Liver (tissue), 9 donors: ENCODE measurements around the gene RAMP3. TPM values are rescaled to one million over a fixed set of nuclear protein-coding genes. Genes with fewer than 3 reads are reported as not detected.

Source experiments
- DNase-seq: peaks from one replicate; pipeline ENCODE4 v3.0.0-alpha.2; 2017; ENCODE audit warnings: low spot score
- H3K27ac ChIP-seq, 2 donors: one replicate each; pipeline ENCODE4 v1.7.0; 2013; ENCODE audit warnings: inconsistent platforms in 2 of 2, low read length in 2 of 2, control low read depth in 1 of 2, low read depth in 1 of 2, mild to moderate bottlenecking in 1 of 2
- H3K27me3 ChIP-seq, 4 donors: one replicate each; pipeline versions ENCODE4 v1.6.1 to v1.7.0; 2013; ENCODE audit warnings: low read length in 3 of 4, inconsistent platforms in 1 of 4, mild to moderate bottlenecking in 1 of 4, moderate library complexity in 1 of 4; ENCODE audit not compliant: control insufficient read depth in 4 of 4, insufficient read depth in 4 of 4
- H3K36me3 ChIP-seq, 4 donors: one replicate each; pipeline versions ENCODE4 v1.6.1 to v1.7.0; 2013; ENCODE audit warnings: low read length in 3 of 4, mild to moderate bottlenecking in 3 of 4, low read depth in 1 of 4, moderate library complexity in 1 of 4; ENCODE audit not compliant: control insufficient read depth in 4 of 4, insufficient read depth in 3 of 4
- H3K4me1 ChIP-seq, 4 donors: one replicate each; pipeline versions ENCODE4 v1.6.1 to v1.7.0; 2013; ENCODE audit warnings: low read length in 3 of 4, mild to moderate bottlenecking in 3 of 4, moderate library complexity in 1 of 4; ENCODE audit not compliant: control insufficient read depth in 4 of 4, insufficient read depth in 4 of 4
- H3K4me3 ChIP-seq, 3 donors: one replicate each; pipeline versions ENCODE4 v1.6.1 to v1.7.0; 2013; ENCODE audit warnings: low read length in 3 of 3, control low read depth in 1 of 3, low read depth in 1 of 3, mild to moderate bottlenecking in 1 of 3
- H3K9ac ChIP-seq, 2 donors: one replicate each; pipeline ENCODE4 v1.7.0; 2013; ENCODE audit warnings: low read length in 2 of 2, mild to moderate bottlenecking in 2 of 2, moderate library complexity in 2 of 2, control low read depth in 1 of 2, low read depth in 1 of 2
- H3K9me3 ChIP-seq, 4 donors: one replicate each; pipeline versions ENCODE4 v1.6.1 to v1.7.0; 2013; ENCODE audit warnings: low read length in 3 of 4; ENCODE audit not compliant: control insufficient read depth in 4 of 4
- ATF3 ChIP-seq: IDR thresholded peaks from 2 replicates; pipeline ENCODE4 v1.6.1; 2016; ENCODE audit warnings: antibody characterized with exemption
- CTCF ChIP-seq: fragments of 150-350 bp; IDR thresholded peaks from 2 replicates; pipeline ENCODE4 v1.5.1; 2017; ENCODE audit warnings: improper control_type of control experiment, low read depth, low read length; ENCODE audit not compliant: missing input control
- EGR1 ChIP-seq, 2 donors: IDR thresholded peaks; 2 replicates each; pipeline ENCODE4 v1.6.1; 2016 to 2018; ENCODE audit warnings: antibody characterized with exemption in 2 of 2, low read depth in 2 of 2
- FOXA1 ChIP-seq: IDR thresholded peaks from 2 replicates; pipeline ENCODE4 v1.6.1; 2016; ENCODE audit warnings: antibody characterized with exemption
- FOXA2 ChIP-seq: IDR thresholded peaks from 2 replicates; pipeline ENCODE4 v1.6.1; 2016; ENCODE audit warnings: antibody characterized with exemption
- GABPA ChIP-seq, 2 donors: IDR thresholded peaks in 1 of 2; conservative IDR thresholded peaks in 1 of 2; 2 replicates each; pipeline ENCODE4 v1.6.1; 2016; ENCODE audit warnings: antibody characterized with exemption in 2 of 2, mild to moderate bottlenecking in 1 of 2, moderate library complexity in 1 of 2
- HNF4A ChIP-seq, 2 donors: conservative IDR thresholded peaks; 2 replicates each; pipeline ENCODE4 v1.6.1; 2016; ENCODE audit warnings: antibody characterized with exemption in 2 of 2, mild to moderate bottlenecking in 2 of 2
- HNF4G ChIP-seq: IDR thresholded peaks from 2 replicates; pipeline ENCODE4 v1.6.1; 2016; ENCODE audit warnings: antibody characterized with exemption
- JUND ChIP-seq, 2 donors: IDR thresholded peaks; 2 replicates each; pipeline ENCODE4 v1.6.1; 2016; ENCODE audit warnings: antibody characterized with exemption in 2 of 2
- MAX ChIP-seq: IDR thresholded peaks from 2 replicates; pipeline ENCODE4 v1.6.1; 2016; ENCODE audit warnings: antibody characterized with exemption
- NR2F2 ChIP-seq: IDR thresholded peaks from 2 replicates; pipeline ENCODE4 v1.6.1; 2016; ENCODE audit warnings: antibody characterized with exemption
- RAD21 ChIP-seq, 2 donors: IDR thresholded peaks; 2 replicates each; pipeline ENCODE4 v1.6.1; 2016; ENCODE audit warnings: antibody characterized with exemption in 2 of 2, mild to moderate bottlenecking in 2 of 2
- REST ChIP-seq: IDR thresholded peaks from 2 replicates; pipeline ENCODE4 v1.6.1; 2016; ENCODE audit warnings: antibody characterized with exemption, mild to moderate bottlenecking
- RXRA ChIP-seq, 2 donors: IDR thresholded peaks; 2 replicates each; pipeline ENCODE4 v1.6.1; 2017 to 2018; ENCODE audit warnings: antibody characterized with exemption in 2 of 2, mild to moderate bottlenecking in 1 of 2
- SP1 ChIP-seq: IDR thresholded peaks from 2 replicates; pipeline ENCODE4 v1.6.1; 2018; ENCODE audit warnings: antibody characterized with exemption, mild to moderate bottlenecking
- TAF1 ChIP-seq: conservative IDR thresholded peaks from 2 replicates; pipeline ENCODE4 v1.6.1; 2016; ENCODE audit warnings: antibody characterized with exemption, mild to moderate bottlenecking
- YY1 ChIP-seq: IDR thresholded peaks from 2 replicates; pipeline ENCODE4 v1.6.1; 2016; ENCODE audit warnings: antibody characterized with exemption, mild to moderate bottlenecking
- WGBS: extraction: QIAGEN DNeasy Blood & Tissue Kit; methylation state at CpG from one replicate; pipeline ENCODE4 v1.1.7; 2013; 5-methylcytosine and 5-hydroxymethylcytosine counted together
- polyA plus RNA-seq, 2 donors: library from polyadenylated mRNA; stranded (reverse) in 1 of 2; unstranded in 1 of 2; fragments of 200-250 nt in 1 of 2; fragments of >200 nt in 1 of 2; fragmentation: Nextera tagmentation in 1 of 2; extraction: Ambion mirVana in 1 of 2; gene quantifications; one replicate each; pipeline versions ENCODE4 v1.2.1 to v1.2.3, GENCODE V29; 2013 to 2015
- total RNA-seq, 2 donors: library from RNA; depleted of rRNA; stranded (reverse); fragments of >200 nt; gene quantifications; one replicate each; pipeline ENCODE4 v1.2.3, GENCODE V29; 2014
- donor health status: healthy.
- donor health status: healthy.
- donor health status: healthy.
- donor health status: healthy.
- donor health status: healthy.

The RAMP3 gene
- total and polyA plus RNA-seq, 4 donors, result 2.3 to 30.0 (median 22.2) TPM

GRCh38 chr7:45180084-45180986, 22.7 kb downstream of the RAMP3 start (continued):
- no peak for TF ChIP-seq REST
- TF ChIP-seq YY1, result no peak
- TF ChIP-seq HNF4A (conservative IDR thresholded peaks at IDR 0.05), result no peak

GRCh38 chr7:45181286-45181960, 23.8 kb downstream of the RAMP3 start:
- DNase-seq, result no peak
- Histone ChIP-seq H3K27ac (no peak overlapping the region), H3K27me3 (no peaks in the 10 kb centered on the region), H3K4me1 (no peaks in the 10 kb centered on the region), H3K36me3 (no peaks in the 10 kb centered on the region), H3K9ac (no peak overlapping the region), H3K4me3 (no peak overlapping the region), H3K9me3 (no peaks in the 10 kb centered on the region)
- TF ChIP-seq TAF1 (no peak), RAD21 (IDR thresholded peaks at IDR 0.05) (no peak), RXRA (IDR thresholded peaks at IDR 0.05) (no peak), HNF4A (conservative IDR thresholded peaks at IDR 0.05) (no peak), FOXA1 (no peak), NR2F2 (no peak), EGR1 (IDR thresholded peaks at IDR 0.05; ENCODE audit: low read depth in 2 of 2) (no peak), CTCF (no peak)
- WGBS, result 81% methylated on average over 7 of the region's 7 CpGs

- Histone ChIP-seq H3K27me3 (no peaks in the 10 kb centered on the region), H3K9ac (no peak overlapping the region), H3K4me3 (no peak overlapping the region), H3K9me3 (no peaks in the 10 kb centered on the region), H3K4me1 (no peaks in the 10 kb centered on the region), H3K27ac (no peak overlapping the region), H3K36me3 (no peaks in the 10 kb centered on the region)
- WGBS, result 80% methylated on average over 8 of the region's 8 CpGs
- no peak for DNase-seq
- no peak for TF ChIP-seq MAX
- no peak for TF ChIP-seq JUND (IDR thresholded peaks at IDR 0.05)
- no peak for TF ChIP-seq REST
- no peak for TF ChIP-seq EGR1 (IDR thresholded peaks at IDR 0.05; ENCODE audit: low read depth in 2 of 2)
- no peak for TF ChIP-seq NR2F2
- no peak for TF ChIP-seq RXRA (IDR thresholded peaks at IDR 0.05)
- no peak for TF ChIP-seq SP1
- no peak for TF ChIP-seq FOXA2
- TF ChIP-seq ATF3, result no peak
- TF ChIP-seq YY1, result no peak
- no peak for TF ChIP-seq HNF4G
- TF ChIP-seq RAD21 (IDR thresholded peaks at IDR 0.05), result no peak
- no peak for TF ChIP-seq GABPA (IDR thresholded peaks at IDR 0.05 in 1 of 2, conservative IDR thresholded peaks at IDR 0.05 in 1 of 2)
Measured at GRCh38 chr7:45181991-45182855, 24.6 kb downstream of the RAMP3 start.
